Panc1 (cell line): Measurements from ENCODE around the gene AP4E1.

Source experiments
- CTCF ChIP-seq: fragments of 450-650 bp; IDR thresholded peaks from 2 replicates; pipeline ENCODE4 v1.5.1; 2017; ENCODE audit warnings: mild to moderate bottlenecking
- POLR2AphosphoS5 ChIP-seq: IDR thresholded peaks from 2 replicates; pipeline ENCODE4 v1.6.1; 2012; ENCODE audit warnings: mild to moderate bottlenecking, low read depth, low read length, moderate library complexity
- REST ChIP-seq, 2 experiments: IDR thresholded peaks; 2 replicates each; pipeline ENCODE4 v1.6.1; 2011 to 2012; ENCODE audit warnings: low read depth in 2 of 2, control low read depth in 1 of 2, low read length in 1 of 2, mild to moderate bottlenecking in 1 of 2, moderate library complexity in 1 of 2; ENCODE audit not compliant: insufficient read depth in 1 of 2
- SIN3A ChIP-seq: IDR thresholded peaks from 2 replicates; pipeline ENCODE4 v1.6.1; 2012; ENCODE audit warnings: low read depth, mild to moderate bottlenecking, low read length, moderate library complexity, borderline replicate concordance; ENCODE audit not compliant: insufficient read depth
- TCF7L2 ChIP-seq: IDR thresholded peaks from 2 replicates; pipeline ENCODE4 v1.6.1; 2011; ENCODE audit warnings: mild to moderate bottlenecking, low read depth, low read length, inconsistent platforms

DNA sequence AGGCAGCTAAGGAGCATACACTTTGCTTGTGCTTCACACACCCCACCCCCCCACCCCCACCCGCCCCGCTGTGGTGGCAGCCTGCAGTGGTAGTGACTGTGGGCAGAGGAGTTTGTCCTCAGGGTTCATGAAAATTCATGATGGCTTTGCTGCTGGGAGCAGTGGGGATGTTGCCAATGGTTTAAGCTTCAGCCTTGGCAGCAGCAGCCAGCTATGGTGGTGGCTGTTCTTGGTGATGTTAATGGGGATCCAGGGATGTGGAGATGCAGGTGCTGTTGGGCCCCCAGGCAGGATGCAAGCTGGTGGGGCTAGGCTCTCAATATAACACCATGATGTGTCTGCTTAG is 130.5 kb downstream of the AP4E1 start:
- no peak for TF ChIP-seq CTCF
- no peak for TF ChIP-seq POLR2AphosphoS5
- no peak for TF ChIP-seq SIN3A
- TF ChIP-seq TCF7L2: no peak
- no peak for TF ChIP-seq REST (IDR thresholded peaks at IDR 0.05; ENCODE audit: insufficient read depth in 1 of 2, low read depth in 2 of 2, low read length in 1 of 2)
